Cerebellar cortex (tissue), 1 donor: ENCODE data around the gene PRKCA.
"Not testable (repeated sequence)": the region's sequence is repeated elsewhere in the genome, so short reads cannot be mapped to it uniquely, and the experiment has no call there.

Experiments
- DNase-seq: peaks from one replicate; pipeline ENCODE4 v3.0.0-alpha.2; 2015; ENCODE audit warnings: low spot score

Gene PRKCA

DNA sequence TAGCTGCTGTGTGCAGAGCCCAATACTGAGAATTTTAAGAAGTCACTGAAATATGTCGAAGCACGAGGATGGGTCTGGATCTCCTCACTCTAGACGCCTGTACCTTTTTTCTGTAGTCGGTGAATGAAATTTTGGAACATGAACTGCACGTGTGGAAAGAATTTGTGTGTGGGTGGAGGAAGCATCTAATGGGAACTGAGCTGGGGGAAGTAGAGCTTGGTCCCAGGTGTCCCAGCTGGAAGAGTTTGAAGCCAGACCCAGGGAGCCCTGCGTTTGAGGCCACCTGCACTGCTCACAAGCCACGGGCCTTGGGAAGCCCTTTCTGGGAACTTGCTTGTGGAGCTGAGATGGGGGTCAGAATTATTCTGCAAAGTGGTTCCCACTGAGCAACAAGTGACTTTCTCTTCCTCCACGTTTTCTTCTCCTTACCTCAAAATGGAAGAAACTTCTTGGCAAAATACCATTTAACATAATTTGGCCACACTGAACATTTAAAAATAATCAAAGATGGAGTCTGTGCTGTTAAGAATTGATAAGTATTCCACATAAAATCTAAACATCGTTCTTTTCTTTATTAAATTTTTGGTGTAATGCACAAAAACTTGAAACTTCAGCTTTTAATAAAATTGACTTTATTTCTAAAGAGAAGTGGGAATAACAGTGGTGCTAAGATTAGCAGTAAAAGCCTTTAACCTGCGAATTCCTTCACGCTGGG lies 163.8 kb downstream of the PRKCA start:
- DNase-seq = no peak

DNA sequence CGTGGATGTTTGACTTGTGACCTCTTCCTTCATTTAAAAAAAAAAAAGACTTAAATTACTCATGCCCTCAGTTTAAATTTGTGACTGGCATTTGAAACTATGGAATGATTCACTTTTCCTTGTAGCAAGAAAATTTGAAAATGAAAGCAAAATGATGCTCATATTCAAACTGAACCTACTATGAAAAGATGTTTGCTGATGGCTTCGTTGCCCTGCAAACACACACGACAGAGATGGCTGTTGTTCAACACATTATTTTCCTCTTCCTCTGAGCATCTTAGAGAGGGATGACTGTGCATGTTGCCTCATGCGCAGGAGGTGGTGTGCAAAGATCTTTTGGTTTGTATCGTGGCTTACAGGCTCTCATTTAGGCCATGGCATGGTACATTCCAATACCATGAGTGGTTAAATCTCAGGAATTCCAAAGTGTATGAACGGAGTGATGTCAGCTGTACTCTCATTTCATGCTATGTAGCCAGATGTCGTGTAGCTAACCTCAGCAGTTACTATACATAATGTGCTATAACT lies 164.5 kb downstream of the PRKCA start:
- DNase-seq = peak; percentile 80

DNA sequence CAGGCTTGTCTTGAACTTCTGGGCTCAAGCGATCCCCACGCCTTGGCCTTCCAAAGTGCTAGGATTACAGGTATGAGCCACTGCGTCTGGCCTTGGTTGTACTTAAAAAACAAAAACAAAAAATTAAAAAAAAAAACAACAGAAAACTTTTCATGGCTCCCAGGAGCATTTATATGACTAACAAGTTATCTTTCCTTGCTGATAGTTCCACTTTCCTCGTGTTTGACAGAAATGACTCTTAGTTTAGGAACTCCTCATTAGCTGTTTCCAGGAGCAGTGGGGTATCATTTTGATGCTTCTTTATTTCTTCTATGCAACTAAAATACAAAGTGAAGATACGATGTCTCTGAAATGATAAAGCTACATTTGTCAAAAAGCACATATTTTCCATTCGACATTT lies 165.4 kb downstream of the PRKCA start:
- DNase-seq = no peak

DNA sequence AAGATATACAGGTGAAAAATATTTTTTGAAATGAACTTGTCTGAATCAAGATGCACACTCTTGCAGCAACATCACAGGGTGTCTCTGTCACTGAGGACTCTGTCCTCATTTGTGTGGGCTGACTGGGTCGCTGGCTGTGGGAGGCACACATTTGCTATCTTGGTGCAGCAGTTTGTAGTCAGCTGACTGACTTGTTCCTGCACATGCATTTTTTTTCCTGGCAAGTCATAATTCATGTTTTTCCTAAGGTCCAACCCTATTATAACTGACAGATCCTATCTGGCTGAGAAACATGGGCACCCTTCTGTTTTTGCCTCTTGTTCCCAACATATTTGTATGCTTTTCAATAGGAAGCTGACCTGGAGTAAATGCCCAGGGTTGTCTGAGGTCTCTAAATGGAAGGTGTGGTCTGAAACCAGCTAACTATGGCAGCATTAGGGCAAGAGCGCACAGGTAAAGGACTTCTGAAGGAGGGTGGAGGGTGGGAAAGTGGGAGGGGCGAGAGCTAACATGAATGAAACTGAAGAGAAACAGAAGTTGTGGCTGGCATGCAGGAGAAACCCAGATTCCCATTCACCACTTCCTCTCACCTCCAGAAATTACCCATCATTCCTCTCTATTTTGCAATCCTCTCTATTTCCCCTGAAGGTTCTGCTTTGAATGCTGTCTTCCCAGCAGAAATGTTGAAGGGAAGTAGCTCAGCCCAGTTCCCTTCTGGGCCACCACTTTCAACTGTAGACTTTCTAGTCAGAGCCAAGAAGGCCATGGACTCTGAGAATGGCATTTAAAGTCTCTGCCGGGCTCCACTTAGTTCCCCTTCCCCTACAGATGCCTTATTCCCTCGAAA lies 166.1 kb downstream of the PRKCA start:
- DNase-seq = peak; percentile 43

DNA sequence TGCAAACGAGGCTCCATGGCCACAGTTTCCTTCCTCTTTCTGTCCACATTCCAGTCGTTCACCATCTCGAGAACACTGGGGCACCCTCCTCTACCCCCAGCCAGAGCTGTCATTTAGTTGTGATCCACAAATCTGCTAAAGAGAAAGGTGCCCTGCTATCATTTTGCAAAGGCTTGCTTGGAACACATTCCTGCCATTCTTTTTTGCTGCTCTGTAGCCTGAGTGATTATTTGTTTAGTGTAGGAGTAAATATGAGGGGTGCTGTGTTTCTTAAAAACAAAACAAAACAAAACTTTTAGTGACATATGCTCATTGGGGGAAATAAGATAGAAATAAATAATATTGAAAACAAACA lies 166.7 kb downstream of the PRKCA start:
- DNase-seq = no peak

DNA sequence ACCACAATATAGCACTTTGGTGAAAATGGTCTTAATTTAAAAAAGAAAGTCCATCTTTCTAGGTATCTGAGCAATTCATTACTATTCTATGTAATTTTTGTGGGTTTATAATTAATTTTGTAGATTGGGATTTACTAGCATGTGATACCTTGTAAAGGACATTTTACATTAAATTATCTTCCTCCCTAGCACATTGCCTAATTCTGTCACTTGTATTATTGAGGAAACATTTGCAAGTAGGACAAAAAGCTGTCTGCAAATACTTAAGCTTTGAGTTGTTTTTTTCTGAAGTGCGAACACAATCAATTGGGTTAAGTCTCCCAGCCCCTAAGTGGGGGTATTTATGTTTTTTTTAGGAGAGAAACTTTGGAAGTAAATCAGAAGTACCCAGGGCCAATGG lies 167.0 kb downstream of the PRKCA start:
- DNase-seq = peak; percentile 40

DNA sequence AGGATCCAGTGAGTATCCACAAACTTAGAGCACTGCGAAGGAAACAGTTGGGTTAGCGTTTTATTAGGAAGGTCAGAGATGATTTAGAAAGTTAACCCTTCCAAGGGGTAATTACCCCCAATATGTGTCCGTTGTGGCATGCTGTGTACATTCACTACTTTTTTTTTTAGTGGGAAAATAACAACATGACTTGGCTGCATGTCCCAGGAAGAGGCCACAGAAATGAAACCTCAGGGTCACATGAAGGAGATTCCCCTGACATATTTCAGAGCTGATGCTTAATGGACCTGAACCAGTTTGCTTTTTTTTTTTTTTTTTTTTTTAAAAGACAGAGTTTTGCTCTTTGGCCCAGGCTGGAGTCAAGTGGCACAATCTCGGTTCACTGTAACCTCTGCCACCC lies 167.5 kb downstream of the PRKCA start:
- no peak for DNase-seq

DNA sequence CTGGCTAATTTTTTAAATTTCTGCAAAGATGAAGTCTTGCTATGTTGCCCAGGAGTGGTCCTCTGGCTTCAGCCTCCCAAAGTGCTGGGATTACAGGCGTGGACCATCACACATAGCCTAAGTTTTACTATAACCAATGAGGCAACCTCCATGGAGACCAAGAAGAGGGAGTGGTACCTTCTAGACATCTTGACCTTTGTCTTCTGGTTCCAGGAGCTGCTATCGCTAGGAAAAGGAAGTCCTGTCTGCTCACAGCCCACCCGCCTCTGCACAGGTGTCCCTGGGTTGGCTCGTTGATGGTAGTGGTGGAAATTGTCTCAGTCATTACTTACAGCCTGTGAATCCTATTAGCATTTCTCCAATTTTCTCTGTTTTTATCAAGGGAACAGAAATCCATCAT lies 169.7 kb downstream of the PRKCA start:
- DNase-seq = no peak

DNA sequence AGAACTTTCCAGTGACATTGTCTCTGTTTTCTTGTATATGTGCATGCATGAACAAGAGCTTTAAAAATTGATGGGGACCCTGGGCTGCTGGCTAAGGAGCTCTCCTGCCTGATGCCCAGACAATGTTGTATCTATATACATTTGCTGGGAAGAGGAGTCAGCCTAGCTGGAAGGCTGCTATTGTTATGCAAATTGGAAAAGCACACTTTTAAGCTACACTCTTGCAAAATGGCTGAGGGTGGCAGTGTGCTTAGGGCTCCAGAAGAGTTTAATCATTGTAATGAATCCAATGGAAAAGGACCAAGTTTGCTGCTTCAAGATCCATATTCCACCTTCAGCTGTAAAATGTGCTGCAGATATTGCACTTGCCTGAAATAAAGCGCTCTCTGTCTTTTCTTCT lies 171.8 kb downstream of the PRKCA start:
- DNase-seq = no peak

DNA sequence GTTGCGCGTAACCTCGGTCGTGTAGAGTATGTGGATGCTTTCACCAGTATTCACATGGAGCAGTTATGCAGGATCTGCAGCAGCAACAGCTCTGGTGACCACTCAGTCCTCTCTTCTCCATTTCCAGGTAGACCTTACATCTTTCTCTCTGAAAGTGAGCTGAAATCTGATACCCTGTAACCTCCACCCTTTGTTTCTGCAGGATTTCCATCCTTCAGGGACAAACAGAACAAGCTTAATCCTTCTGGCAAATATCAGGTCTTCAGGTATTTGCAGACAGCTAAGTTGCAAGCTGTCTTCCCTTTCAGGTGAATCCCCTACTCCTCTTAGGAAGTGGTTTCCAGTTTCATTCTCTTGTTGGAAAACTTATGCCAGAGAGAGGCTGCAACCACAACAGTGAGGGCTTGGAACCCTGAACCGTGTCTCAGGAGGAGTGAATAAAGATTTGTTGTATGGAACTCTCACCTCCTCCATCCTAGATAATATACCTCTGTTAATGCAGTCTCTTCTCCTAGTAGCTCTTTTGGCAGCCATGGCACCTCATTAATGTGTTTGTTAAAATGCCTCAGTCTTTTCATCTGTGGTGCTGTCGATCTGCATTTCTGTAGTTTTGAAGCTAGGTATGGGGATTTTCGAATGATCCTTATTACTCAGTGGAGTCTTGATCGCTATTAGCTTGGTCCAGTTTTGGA lies 172.5 kb downstream of the PRKCA start:
- DNase-seq = no peak

DNA sequence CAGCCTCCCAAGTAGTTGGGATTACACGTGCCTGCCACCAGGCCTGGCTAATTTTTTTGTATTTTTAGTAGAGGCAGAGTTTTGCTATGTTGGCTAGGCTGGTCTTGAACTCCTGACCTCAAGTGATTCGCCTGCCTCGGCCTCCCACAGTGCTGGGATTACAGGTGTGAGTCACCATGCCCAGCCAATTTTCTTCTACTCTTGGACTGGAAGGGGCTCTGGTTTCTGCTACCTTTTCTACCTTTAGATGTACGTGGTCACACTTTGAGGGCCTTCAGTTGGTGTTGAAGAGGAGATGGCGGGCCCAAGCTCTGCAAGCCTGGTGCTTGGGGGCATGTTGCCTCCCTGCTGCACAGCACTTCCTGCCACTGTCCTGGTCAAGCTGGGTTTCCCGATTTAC lies 173.6 kb downstream of the PRKCA start:
- no peak for DNase-seq

DNA sequence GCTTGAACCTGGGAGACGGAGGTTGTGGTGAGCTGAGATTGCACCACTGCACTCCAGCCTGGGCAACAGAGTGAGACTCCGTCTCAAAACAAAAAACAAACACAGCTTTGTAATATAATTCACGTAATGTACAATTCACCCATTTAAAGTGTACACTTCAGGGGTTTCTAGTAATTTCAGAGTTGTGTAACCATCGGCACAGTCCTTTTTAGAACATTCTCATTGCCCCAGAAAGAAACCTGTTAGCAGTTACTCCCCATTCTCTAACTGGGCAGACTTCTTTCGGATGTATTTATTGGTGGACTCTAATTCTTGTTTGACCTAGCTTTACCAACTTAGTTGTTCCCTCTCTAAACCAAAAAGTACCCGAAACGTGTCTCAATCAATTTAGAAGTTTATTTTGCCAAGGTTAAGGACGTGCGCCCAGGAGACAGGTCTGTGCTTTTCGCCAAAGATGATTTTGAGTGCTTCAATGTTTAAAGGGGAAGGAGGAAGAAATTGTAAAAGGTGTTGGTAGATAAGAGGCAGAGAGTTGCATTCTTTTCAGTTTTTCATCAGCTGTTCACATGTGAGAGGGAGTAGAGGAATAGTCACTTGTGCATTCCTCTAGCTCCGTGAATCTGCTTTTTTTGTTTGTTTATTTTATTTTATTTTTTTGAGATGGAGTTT lies 175.3 kb downstream of the PRKCA start:
- DNase-seq = no peak

DNA sequence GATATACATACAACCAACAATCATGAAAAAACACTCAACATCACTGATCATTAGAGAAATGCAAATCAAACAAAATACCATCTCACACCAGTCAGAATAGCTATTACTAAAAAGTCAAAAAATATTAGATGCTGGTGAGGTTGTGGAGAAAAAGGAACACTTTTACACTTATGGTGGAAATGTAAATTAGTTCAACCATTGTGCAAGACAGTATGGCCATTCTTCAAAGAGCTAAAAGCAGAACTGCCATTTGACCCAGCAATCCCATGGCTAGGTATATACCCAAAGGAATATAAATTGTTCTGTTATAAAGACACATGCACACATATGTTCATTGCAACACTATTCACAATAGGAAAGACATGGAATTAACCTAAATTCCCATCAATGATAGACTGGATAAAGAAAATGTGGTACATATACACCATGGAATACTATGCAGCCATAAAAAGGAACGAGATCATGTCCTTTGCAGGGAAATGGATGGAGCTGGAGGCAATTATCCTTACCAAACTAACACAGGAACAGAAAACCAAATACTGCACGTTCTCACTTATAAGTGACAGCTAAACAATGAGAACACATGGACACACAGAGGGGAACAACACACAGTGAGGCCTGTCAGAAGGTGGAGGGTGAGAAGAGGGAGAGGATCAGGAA lies 176.9 kb downstream of the PRKCA start:
- not testable (repeated sequence) for DNase-seq

DNA sequence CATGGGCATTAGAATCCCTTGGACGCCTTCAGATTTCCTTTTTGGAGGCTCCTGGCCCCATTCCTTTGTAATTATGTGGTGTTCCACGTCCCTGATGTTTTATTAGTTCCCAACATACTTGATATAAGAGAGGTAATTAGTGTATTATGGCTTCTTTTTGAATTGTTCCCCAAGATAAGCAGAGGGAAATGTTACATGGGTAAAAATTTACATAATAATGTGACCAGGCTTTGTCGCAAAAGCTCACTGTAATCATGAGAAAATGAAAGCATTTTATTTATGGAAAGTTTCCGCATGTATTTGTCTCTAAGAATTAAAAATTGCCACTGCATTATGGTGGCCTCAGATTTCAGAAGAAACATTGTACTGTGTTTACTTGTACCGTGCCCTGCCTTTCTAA lies 177.8 kb downstream of the PRKCA start:
- DNase-seq = no peak

DNA sequence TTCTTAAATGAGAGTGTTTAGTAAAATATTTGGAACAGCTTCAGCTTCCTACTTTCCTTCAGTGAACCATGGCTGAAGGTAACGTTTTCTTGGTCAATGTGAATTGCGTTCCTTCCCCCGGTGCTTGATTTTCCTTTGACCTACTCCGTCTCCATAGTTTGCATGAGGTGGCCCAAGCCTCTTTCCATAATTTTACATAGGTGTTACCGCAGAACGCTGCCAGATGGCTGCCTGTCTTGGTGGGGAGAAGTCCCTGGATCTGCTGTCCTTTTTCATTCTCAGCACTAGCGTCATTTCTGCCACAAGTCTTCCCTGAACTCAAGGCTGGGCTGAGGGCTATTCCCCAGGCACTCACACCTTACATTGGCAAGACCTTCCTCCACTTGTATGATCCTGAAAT lies 178.4 kb downstream of the PRKCA start:
- DNase-seq = no peak

DNA sequence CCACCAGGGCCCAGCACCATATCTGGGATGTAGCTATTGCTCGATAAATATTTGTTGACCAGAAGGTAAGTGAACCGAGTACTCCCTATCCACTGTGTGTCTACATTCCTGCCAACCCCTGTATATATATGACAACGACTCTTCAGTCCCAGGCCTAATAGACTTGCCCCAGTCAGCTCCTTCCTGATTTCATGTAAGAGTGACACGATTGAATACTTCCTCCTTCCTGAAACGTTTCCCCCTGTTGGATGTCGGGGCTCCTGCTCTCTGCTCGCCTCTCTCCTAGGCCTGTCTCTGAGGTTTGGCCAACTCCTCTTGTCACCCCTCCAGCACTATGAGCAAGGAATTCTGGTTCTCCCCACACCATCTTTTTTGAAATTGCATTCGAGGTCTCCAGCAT lies 178.9 kb downstream of the PRKCA start:
- no peak for DNase-seq

DNA sequence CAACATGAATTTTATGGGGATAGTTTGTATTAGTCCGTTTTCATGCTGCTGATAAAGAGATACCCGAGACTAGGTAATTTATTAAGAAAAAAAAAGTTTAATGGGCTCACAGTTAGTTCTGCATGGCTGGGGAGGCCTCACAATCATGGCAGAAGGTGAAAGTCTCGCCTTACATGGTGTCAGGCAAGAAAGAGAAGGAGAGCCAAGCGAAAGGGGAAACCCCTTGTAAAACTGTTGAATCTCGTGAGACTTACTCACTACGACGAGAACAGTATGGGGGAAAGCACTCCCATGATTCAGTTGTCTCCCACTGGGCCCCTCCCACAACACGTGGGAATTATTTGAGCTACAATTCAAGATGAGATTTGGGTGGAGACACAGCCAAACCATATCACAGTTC lies 181.5 kb downstream of the PRKCA start:
- no peak for DNase-seq

DNA sequence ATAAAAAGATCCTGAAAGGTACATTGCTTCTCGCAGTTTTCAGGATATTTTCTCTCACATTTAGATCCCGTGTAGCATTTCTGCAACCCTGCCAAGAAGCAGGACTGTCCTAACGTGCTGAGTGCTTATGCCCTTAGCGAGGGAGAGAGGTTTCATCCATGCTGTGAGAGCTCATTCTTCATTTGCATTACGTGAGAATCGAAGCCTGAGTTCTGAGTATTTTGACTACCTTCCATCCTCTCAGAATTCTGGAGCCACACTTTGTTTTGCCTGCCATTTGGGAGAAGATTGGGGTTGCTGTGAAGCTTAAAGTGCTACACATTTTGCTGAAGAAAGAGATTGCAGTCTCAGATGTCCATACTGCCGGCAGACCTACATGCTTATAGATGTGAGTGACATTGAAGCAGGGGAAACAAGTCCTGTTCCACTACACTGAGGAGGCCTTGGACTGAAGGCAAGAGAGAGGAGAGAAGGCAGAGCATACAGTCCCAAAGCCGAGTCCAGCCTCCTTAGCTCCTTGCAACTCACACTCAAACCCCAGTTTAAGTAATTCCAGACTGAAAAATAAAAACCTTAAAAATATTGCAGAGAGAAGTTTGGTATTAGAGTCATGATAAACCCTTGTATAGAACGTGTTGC lies 183.0 kb downstream of the PRKCA start:
- DNase-seq = no peak

DNA sequence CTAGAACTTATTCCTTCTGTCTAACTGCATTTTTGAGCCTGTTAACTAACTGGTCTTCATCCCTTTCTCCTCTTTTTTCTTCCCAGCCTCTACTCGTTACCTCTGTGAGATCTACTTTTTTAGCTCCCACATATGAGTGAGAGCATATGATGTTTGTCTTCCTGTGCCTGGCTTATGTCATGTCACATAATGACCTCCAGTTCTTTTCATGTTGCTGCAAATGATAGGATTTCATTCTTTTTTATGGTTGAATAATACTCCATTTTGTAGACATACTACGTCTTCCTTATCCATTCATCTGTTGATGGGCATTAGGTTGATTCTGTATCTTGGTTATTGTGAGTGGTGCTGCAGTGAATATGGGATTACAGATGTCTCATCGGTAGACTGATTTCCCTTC lies 184.7 kb downstream of the PRKCA start:
- DNase-seq = no peak

DNA sequence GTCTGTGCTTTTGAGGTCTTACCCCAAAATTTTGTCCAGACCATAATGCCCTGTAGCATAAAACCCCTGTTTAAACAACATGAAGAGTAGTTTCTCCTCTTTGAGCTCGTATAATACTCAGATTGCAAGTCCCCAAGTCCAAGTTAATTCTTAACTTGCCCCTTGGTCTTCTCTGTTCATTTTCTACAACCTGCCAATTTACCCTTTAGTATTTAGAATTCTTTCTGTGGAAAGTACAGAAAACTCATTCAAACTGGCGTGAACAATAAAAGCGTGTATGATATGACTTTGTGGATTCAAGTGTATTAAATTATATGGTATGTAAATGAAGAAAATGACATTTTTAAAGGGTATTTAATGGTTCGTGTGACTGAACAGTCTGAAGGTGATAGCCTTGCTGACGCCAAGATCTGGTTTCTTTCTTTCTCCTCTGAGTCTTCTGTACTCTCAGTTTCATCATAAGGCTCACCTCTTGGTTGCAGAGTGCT lies 185.6 kb downstream of the PRKCA start:
- no peak for DNase-seq

DNA sequence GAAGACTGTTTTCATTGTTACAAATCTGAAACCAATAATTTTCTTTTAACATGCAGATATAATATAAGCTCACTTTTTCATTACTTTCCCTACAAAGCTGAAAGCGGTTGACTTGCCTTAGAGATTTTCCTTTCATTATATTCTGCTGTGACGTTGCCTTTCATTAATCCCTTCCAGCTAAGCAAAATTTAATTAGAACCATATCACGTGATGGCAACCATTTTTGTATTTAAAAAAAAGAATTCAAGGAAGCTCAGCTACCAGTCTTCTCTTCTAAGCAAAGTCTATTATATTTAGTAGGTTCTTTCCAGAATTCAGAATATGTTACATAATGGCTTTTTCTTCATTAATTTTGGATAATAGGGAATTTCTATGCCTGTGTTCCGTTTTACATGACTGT lies 186.5 kb downstream of the PRKCA start:
- no peak for DNase-seq
